ENCODE results near the gene LPAR2.

DNA sequence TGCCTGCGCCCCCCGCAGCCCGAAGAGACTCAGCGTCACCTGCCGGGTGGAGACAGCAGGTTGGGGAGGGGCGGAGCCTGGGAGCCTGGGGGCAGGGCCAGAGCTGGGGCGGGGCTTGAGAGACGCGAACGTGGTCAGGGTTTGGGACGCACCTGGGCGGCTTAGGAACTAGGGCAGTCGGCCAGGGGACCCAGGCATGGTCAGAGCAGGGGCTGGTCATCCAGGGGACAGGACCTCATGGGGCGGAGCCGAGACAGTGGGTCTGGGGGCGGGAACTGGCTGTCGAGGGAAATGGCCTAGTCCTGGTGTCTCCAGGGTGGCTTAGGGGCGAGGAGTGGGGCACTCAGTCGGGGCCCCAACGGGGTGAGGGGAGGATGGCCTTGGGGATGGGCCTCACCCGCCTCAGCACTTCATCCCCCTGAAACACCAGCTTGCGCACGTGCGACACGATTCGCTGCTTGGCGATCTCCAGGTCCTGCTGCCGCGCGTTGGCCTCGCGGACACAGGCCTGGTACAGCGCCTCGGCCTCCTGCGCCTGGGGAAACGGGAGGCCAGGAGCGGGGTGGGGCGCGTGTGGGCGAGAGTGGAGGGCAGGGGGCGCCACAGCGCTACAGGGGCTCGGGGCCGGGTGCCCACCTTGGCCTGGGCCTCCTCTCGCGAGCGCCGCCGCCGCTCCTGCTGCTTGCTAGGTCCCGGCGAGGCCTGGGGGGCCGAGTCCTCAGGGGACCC, 9.7 kb upstream of the LPAR2 start:
- TF ChIP-seq, protein P1, sequence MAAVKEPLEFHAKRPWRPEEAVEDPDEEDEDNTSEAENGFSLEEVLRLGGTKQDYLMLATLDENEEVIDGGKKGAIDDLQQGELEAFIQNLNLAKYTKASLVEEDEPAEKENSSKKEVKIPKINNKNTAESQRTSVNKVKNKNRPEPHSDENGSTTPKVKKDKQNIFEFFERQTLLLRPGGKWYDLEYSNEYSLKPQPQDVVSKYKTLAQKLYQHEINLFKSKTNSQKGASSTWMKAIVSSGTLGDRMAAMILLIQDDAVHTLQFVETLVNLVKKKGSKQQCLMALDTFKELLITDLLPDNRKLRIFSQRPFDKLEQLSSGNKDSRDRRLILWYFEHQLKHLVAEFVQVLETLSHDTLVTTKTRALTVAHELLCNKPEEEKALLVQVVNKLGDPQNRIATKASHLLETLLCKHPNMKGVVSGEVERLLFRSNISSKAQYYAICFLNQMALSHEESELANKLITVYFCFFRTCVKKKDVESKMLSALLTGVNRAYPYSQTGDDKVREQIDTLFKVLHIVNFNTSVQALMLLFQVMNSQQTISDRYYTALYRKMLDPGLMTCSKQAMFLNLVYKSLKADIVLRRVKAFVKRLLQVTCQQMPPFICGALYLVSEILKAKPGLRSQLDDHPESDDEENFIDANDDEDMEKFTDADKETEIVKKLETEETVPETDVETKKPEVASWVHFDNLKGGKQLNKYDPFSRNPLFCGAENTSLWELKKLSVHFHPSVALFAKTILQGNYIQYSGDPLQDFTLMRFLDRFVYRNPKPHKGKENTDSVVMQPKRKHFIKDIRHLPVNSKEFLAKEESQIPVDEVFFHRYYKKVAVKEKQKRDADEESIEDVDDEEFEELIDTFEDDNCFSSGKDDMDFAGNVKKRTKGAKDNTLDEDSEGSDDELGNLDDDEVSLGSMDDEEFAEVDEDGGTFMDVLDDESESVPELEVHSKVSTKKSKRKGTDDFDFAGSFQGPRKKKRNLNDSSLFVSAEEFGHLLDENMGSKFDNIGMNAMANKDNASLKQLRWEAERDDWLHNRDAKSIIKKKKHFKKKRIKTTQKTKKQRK (IDR thresholded peaks at IDR 0.05; ENCODE audit: low read depth, low read length) = no peak
- TF ChIP-seq, protein P2, sequence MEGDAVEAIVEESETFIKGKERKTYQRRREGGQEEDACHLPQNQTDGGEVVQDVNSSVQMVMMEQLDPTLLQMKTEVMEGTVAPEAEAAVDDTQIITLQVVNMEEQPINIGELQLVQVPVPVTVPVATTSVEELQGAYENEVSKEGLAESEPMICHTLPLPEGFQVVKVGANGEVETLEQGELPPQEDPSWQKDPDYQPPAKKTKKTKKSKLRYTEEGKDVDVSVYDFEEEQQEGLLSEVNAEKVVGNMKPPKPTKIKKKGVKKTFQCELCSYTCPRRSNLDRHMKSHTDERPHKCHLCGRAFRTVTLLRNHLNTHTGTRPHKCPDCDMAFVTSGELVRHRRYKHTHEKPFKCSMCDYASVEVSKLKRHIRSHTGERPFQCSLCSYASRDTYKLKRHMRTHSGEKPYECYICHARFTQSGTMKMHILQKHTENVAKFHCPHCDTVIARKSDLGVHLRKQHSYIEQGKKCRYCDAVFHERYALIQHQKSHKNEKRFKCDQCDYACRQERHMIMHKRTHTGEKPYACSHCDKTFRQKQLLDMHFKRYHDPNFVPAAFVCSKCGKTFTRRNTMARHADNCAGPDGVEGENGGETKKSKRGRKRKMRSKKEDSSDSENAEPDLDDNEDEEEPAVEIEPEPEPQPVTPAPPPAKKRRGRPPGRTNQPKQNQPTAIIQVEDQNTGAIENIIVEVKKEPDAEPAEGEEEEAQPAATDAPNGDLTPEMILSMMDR (IDR thresholded peaks at IDR 0.05 in 2 of 3, conservative IDR thresholded peaks at IDR 0.05 in 1 of 3; ENCODE audit: control insufficient read depth in 2 of 3, extremely low read depth in 1 of 3, insufficient read depth in 1 of 3, low read depth in 3 of 3, low read length in 3 of 3) = no peak

All from GM12878 (cell line).